Erythroblast (primary cell): ENCODE measurements around the gene CCM2.

Experiments used
- GATA1 ChIP-seq: IDR thresholded peaks from 2 replicates; pipeline ENCODE4 v1.6.1; 2011; ENCODE audit warnings: low read depth, mild to moderate bottlenecking, control low read depth, low read length, moderate library complexity
- POLR2A ChIP-seq: IDR thresholded peaks from 2 replicates; pipeline ENCODE4 v1.6.1; 2011; ENCODE audit warnings: mild to moderate bottlenecking, low read length

- TF ChIP-seq POLR2A (no peak), GATA1 (no peak)
These were observed at the start of gene CCM2 for GRCh38 chr7:45000093-45001032.
